Measurements from ENCODE around the gene MYMX.

MYMX gene

GRCh38 chr6:44228031-44228430 lies 11.3 kb downstream of the MYMX start:
- TF ChIP-seq CSDC2 (CRISPR knock-in tag; IDR thresholded peaks at IDR 0.05) (no peak), ISL1 (CRISPR knock-in tag; IDR thresholded peaks at IDR 0.05) (no peak), ESRRG (CRISPR knock-in tag; IDR thresholded peaks at IDR 0.05) (no peak), TSHZ2 (CRISPR knock-in tag; IDR thresholded peaks at IDR 0.05) (no peak), POU6F1 (CRISPR knock-in tag; IDR thresholded peaks at IDR 0.05; ENCODE audit: borderline replicate concordance, low read depth) (no peak), ARNTL (CRISPR knock-in tag; IDR thresholded peaks at IDR 0.05; ENCODE audit: borderline replicate concordance, low read depth) (no peak), BACH2 (CRISPR knock-in tag; IDR thresholded peaks at IDR 0.05; ENCODE audit: borderline replicate concordance) (no peak), CREB5 (CRISPR knock-in tag; IDR thresholded peaks at IDR 0.05; ENCODE audit: low read depth) (no peak), PPARA (CRISPR knock-in tag; IDR thresholded peaks at IDR 0.05; ENCODE audit: borderline replicate concordance) (no peak), PATZ1 (CRISPR knock-in tag; IDR thresholded peaks at IDR 0.05; ENCODE audit: borderline replicate concordance) (no peak), TOX (CRISPR knock-in tag; IDR thresholded peaks at IDR 0.05; ENCODE audit: borderline replicate concordance) (no peak), SNAI2 (CRISPR knock-in tag; IDR thresholded peaks at IDR 0.05) (no peak), ZNF70 (CRISPR knock-in tag; IDR thresholded peaks at IDR 0.05) (no peak)
- ATAC-seq, result no peak

GRCh38 chr6:44228433-44228832 lies 11.7 kb downstream of the MYMX start:
- TF ChIP-seq ZNF565 (CRISPR knock-in tag; conservative IDR thresholded peaks at IDR 0.05; ENCODE audit: low read depth) (no peak), TOX (CRISPR knock-in tag; IDR thresholded peaks at IDR 0.05; ENCODE audit: borderline replicate concordance) (no peak), ARNTL (CRISPR knock-in tag; IDR thresholded peaks at IDR 0.05; ENCODE audit: borderline replicate concordance, low read depth) (no peak), BACH2 (CRISPR knock-in tag; IDR thresholded peaks at IDR 0.05; ENCODE audit: borderline replicate concordance) (no peak), OSR1 (CRISPR knock-in tag; IDR thresholded peaks at IDR 0.05) (no peak), ZNF70 (CRISPR knock-in tag; IDR thresholded peaks at IDR 0.05) (no peak), ZNF8 (CRISPR knock-in tag; IDR thresholded peaks at IDR 0.05) (no peak), TCF4 (CRISPR knock-in tag; IDR thresholded peaks at IDR 0.05; ENCODE audit: borderline replicate concordance) (no peak), ZFP30 (CRISPR knock-in tag; IDR thresholded peaks at IDR 0.05) (no peak), CREB5 (CRISPR knock-in tag; IDR thresholded peaks at IDR 0.05; ENCODE audit: low read depth) (no peak), GLIS3 (CRISPR knock-in tag; IDR thresholded peaks at IDR 0.05) (no peak), CSRNP3 (CRISPR knock-in tag; IDR thresholded peaks at IDR 0.05) (no peak), CSDC2 (CRISPR knock-in tag; IDR thresholded peaks at IDR 0.05) (no peak), ZC3H10 (CRISPR knock-in tag; IDR thresholded peaks at IDR 0.05) (no peak), ESRRG (CRISPR knock-in tag; IDR thresholded peaks at IDR 0.05) (no peak), ZFP3 (CRISPR knock-in tag; IDR thresholded peaks at IDR 0.05) (no peak)
- ATAC-seq, result no peak
